NCI-H748 (cell line): ENCODE measurements around the gene IGSF6.
"Not testable (repeated sequence)": the region's sequence is repeated elsewhere in the genome, so short reads cannot be mapped to it uniquely, and the experiment has no call there.

Experiments
- DNase-seq: peaks from one replicate; lab custom pipeline; 2025; ENCODE audit not compliant: unreplicated experiment; lab: John Stamatoyannopoulos, UW

The IGSF6 gene

GRCh38 chr16:21654466-21654865 lies 2.1 kb upstream of the IGSF6 start:
- DNase-seq, result no peak

GRCh38 chr16:21653571-21653970 lies 1.2 kb upstream of the IGSF6 start:
- DNase-seq, result no peak

DNA sequence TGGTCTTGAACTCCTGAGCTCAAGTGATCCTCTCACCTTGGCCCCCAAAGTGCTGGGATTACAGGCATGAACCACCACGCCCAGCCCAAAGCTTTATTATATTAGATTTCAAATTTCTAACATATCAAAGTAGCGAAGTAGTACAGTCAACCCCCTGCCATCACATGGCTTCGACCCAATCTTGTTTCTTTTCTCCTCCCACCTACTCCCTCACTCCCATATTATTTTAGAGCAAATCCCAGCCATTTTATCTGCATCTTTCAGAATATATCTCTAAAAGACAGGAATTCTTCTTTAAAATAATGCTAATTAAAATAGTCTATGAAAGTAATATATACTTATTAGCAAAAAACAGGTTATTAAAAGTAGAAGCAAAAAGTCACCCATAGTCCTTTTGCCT lies 893 bp downstream of the IGSF6 start:
- no peak for DNase-seq

GRCh38 chr16:21650521-21650920 lies 1.9 kb downstream of the IGSF6 start:
- DNase-seq, result no peak

DNA sequence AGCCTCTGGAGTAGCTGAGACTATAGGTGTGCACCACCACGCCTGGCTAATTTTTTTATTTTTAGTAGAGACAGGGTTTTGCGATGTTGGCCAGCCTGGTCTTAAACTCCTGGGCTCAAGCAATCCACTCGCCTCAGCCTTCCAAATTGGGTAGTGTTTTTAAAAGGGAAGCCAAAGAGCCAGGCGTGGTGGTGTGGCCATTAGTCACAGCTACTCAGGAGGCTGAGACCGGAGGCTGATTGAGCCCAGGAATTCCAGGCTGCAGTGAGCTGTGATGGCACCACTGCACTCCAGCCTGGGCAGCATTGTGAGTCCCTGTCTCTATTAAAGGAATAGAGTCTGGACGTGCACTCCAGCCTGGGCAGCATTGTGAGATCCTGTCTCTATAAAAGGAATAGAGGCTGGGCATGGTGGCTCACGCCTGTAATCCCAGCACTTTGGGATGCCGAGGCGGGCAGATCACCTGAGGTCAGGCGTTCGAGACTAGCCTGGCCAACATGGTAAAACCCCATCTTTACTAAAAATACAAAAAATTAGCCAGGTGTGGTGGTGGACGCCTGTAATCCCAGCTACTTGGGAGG lies 2.5 kb downstream of the IGSF6 start:
- not testable (repeated sequence) for DNase-seq

DNA sequence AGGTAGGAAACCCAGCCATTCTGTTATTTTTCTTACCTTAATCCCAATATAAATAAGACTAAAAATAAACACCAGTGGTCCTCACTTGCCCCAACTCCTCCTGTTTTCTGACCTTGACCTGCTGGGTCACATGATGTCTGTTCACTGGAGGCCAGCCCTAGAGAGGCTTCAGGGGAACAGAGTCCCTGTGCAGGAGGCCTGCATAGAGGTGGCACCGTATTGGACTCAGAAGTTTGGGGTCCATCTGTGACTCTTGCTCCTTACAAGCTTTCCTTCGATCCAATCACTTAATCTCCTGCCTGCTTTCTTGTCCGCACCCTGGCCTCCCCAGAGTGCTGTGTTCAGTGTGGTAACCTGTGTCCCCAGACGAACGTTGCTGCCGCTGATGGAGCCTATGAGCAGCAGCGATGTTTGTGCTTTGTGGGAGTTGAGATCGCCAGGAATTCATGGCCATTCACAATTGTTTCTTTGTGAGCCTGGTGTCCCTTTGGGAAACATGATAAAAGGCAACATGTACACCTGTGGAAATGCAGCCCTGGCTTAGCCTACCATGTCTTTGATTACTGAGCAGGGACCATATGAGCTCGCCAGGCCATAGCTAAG lies 4.7 kb downstream of the IGSF6 start:
- no peak for DNase-seq

DNA sequence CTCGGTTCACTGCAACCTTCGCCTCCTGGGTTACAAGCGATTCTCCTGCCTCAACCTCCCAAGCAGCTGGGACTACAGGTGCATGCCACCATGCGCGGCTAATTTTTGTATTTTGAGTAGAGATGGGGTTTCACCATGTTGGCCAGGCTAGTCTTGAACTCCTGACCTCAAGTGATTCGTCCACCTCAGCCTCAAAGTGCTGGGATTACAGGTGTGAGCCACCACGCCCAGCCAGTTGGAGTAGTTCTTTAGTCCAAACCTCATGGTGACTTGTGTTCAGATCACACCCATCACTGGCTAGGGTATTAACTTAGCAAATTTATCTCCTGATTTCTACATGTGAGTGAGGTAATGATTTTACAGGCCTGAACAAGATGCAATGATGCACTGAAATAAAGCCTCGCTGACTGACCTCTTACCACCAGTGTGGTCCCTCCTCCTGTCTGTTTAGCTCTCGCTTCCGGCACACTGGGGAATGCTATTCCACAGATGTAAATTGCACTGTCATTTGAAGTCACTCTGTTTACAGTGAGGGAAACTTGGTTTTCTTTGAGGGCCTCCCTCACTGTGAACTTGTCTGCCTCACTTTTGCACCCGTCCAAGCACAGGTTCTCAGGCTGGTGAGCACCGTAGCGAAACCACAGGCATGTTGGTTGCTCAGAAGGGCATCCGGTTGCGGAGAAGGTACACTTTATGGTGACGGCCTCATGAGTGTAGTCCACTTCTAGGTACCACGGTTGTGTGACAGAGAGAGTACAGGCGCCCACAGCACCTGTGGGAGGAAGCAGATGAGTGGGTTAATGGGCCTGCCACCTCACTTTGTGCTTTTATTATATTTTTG lies 5.5 kb downstream of the IGSF6 start:
- no peak for DNase-seq

DNA sequence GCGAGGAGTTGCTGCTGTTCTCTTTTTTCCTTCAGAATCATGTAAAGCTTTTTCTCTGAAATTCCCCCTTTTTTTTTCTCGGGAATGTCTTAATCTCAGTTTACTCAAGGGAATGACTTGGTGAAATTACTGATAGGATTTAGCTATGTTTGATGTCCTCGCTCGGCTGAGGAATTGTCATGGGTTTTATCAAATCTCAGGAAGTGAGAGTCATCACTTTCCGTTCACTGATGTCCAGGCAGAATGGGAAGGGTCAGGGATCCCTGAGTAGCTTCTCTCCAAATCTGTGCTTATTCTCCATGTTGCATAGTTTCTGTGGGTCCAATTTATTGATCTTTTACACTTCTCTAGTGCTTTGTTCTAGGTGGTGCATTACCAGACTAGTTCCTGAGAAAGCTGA lies 6.3 kb downstream of the IGSF6 start:
- DNase-seq, result no peak

DNA sequence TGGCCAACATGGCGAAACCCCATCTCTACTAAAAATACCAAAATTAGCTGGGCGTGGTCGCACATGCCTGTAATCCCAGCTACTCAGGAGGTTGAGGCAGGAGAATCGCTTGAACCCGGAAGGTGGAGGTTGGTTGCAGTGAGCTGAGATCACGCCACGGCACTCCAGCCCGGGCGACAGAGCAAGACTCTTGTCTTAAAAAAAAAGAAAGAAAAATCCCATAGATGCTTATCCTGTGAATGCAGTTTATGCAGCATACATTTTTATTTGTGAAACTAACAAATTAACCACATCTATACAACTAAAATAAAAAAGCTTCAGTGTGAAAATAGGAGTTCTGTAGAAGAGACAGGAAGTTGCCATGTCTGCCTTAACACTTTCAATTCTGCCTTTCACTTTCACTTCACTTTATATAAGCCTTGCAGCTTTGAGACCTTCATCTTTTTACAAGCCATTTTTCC lies 7.1 kb downstream of the IGSF6 start:
- DNase-seq, result no peak

GRCh38 chr16:21644674-21645073 lies 7.7 kb downstream of the IGSF6 start:
- DNase-seq, result no peak

DNA sequence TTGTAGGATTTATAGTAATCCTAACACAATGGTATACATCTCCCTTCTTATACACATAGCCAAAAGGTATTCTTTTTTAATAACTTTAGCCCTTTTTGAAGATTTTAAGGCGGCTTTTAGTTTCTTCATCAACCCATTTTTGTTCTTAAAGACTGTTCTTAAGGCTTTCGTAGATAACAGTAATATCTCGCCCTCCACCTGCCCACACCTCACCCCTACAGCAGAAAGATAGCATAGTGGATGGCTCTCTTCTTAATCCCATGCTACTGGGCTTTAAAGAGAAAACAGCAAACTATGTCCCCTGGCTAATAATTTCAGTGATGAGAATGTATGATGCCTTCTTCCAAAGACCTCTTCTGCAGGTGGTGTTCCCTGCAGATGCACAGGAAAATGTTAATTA lies 8.6 kb downstream of the IGSF6 start:
- DNase-seq, result no peak

- DNase-seq, result no peak
These were observed 9.5 kb downstream of the IGSF6 start for GRCh38 chr16:21642861-21643260.

- no peak for DNase-seq
These were observed 10.5 kb downstream of the IGSF6 start for GRCh38 chr16:21641916-21642315.

DNA sequence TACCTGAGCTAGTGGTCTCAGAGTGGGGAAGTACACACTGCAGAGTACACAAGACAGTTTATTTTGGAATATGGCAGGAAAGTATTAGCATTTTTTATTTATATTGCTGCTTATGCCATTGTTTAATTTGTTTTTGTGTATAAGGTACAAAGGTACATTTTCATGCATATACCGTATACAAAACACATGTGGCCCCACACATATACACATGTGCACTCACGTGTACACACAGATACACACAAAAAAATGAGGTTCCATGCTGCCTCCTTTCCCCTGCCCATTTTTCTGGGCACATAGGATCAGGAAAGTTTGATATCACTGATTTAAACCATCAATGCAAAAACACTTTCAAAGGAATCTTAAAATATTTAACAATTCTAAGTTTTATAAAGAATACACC lies 12.9 kb downstream of the IGSF6 start:
- DNase-seq, result no peak

- no peak for DNase-seq
These were observed 13.8 kb downstream of the IGSF6 start for GRCh38 chr16:21638573-21638975.

DNA sequence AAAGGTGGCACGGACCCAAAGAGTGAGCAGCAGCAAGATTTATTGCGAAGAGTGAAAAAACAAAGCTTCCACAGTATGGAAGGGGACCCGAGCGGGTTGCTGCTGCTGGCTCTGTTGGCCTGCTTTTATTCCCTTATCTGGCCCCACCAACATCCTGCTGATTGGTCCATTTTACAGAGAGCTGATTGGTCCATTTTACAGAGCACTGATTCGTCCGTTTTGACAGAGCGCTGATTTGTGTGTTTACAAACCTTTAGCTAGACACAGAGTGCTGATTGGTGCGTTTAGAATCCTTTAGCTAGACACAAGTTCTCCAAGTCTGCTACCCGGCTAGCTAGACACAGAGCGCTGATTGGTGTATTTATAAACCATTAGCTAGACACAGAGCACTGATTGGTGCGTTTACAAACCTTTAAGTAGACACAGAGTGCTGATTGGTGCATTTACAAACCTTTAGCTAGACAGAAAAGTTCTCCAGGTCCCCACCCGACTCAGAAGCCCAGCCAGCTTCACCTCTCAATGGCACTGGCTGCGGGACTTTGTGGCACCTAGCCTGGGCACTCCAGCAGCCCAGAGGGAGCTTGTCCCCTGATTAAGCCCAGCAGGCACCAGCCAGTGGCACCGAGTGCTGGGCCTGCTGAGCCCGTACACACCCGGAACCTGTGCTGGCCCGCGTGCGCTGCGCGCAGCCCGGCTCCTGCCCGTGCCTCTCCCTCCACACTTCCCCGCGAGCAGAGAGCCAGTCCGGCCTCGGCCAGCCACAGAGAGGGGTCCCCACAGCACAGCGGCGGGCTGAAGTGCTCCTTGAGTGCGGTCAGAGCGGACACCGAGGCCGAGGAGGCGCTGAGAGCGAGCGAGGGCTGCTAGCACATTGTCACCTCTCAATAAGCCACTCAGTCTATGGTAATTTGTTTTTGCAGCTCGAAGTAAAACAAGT lies 15.1 kb downstream of the IGSF6 start:
- no peak for DNase-seq

GRCh38 chr16:21635694-21636093 lies 16.7 kb downstream of the IGSF6 start:
- DNase-seq, result not testable (repeated sequence)

DNA sequence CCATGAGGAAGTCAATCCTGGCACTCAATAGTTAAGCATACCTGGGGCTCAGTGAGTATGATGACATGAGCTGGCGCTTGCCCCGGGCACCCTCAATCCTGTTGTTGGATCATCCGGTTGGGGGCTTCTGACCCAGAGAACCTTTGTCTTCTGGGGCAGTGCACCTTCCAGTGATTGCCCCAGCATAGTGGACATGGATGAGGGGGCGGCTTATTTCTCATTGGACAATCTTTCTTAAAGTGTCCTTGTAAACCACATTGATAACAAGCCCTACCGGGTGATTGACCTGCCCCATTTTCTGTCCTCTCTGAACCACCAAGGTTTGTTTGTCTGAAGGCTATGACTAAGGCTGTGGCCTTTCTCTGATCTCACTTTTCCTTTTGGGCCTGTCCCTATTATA lies 18.2 kb downstream of the IGSF6 start:
- no peak for DNase-seq

DNA sequence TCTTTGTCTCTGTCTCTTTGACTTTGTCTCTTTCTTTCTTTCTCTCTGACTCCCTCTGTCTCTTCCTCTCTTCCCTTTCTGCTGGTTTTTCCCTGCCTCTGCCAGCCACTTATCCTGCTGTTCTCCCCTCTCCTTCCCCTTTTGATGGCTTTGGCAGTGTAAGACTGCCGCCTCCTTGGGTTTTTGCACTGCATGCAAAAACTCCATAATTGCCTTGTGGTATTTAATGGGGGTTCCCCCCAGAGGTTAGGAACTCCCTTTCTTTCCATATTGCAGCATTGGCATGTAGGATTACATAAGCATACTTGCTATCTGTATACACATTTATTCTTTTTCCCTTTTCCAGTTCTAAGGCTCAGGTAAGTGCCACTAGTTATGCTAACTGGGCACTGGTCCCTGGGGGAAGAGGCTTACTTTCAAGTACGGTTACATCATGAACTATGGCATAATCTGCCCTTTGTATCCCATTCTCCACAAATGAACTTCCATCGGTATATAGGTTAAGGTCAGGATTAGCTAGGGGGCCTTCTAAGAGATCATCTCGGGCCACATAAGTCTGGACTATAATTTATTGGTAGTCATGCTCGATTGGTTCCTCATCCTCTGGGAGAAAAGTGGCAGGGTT lies 20.3 kb downstream of the IGSF6 start:
- DNase-seq, result not testable (repeated sequence)

DNA sequence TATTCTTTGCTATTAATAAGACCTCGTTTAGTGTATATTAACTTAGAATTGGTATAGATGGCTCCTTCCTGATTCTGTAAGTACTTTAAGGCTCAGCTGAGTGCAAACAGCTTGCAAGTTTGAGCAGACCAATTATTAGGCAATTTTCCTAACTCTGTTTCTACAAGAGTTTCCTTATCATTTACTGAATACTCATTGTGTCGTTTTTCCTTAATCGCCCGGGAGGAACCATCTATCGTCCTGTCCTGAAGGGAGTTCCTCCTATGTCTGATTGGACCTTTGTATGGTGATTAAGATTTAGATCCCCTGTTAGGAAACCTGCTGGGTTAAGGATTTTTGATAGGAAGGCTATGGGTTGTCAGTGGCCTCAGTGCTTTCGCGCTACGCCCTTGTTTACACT lies 21.0 kb downstream of the IGSF6 start:
- not testable (repeated sequence) for DNase-seq

DNA sequence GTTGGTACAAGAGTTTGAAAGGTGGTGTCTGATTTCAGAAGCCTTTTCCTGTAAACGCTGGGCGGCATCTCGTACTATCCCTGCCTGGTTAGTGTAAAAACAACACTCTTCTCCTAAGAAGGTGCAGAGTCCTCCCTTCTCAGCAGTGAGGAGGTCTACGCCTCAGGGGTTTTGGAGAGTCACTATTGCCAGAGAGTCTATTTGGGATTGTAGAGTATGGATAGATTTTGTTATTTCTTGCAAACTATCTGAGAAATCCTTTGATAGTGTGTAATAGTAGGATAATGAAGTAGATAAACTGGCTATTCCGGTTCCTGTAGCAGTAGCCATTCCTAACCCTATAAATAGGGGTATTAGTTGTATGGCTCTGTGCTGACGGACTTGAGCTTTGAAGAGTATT lies 21.5 kb downstream of the IGSF6 start:
- DNase-seq, result peak; percentile 33
